ENCODE results near the gene CBX8.

CBX8 gene

GRCh38 chr17:79742589-79742918, 54.3 kb downstream of the CBX8 start:
- H3K27ac ChIP-seq: no peak overlapping the region

More at GRCh38 chr17:79742589-79742918, 54.3 kb downstream of the CBX8 start:
- H3K4me1 ChIP-seq (ENCODE audit: control insufficient read depth in 1 of 2, insufficient read depth in 1 of 2, low read depth in 1 of 2, low read length in 1 of 2): peaks cover 0 to 5% of the 10 kb centered on the region in 2 experiments
- peaks cover 94% of the 10 kb centered on the region for H3K27me3 ChIP-seq
- H3K36me3 ChIP-seq: no peaks in the 10 kb centered on the region
- no peaks in the 10 kb centered on the region for H3K9me3 ChIP-seq
- no peak for TF ChIP-seq CTCF (IDR thresholded peaks at IDR 0.05)
- no peak overlapping the region for H3K4me3 ChIP-seq (ENCODE audit: low read depth in 1 of 2, low read length in 1 of 2)

Data from neutrophil (primary cell).